Fibroblast of lung (primary cell): ENCODE data around the gene SLC24A4.

ENCODE experiments used
- CTCF ChIP-seq, 2 donors: IDR thresholded peaks in 1 of 2; conservative IDR thresholded peaks in 1 of 2; 1 replicate in 1 of 2; 2 replicates in 1 of 2; pipeline ENCODE4 v1.5.1; 2011 to 2012; ENCODE audit warnings: low read length in 2 of 2, control low read depth in 1 of 2, inconsistent platforms in 1 of 2, low read depth in 1 of 2, mild to moderate bottlenecking in 1 of 2
- EZH2 ChIP-seq: IDR thresholded peaks from 2 replicates; pipeline ENCODE4 v1.5.1; 2012; ENCODE audit warnings: low read length, control low read depth, mild to moderate bottlenecking; ENCODE audit errors: missing control alignments

GRCh38 chr14:92385561-92385960 lies 62.6 kb downstream of the SLC24A4 start:
- TF ChIP-seq CTCF (conservative IDR thresholded peaks at IDR 0.05 in 1 of 2, IDR thresholded peaks at IDR 0.05 in 1 of 2; ENCODE audit: low read depth in 1 of 2, low read length in 2 of 2) (no peak), EZH2 (no peak)
